Embryonic facial prominence (tissue), 1 donor: ENCODE data around the gene ETFA.

Experiments used
- DNase-seq: peaks from one replicate; pipeline ENCODE4 v3.0.0-alpha.2; 2016; ENCODE audit errors: extremely low spot score

ETFA gene

DNA sequence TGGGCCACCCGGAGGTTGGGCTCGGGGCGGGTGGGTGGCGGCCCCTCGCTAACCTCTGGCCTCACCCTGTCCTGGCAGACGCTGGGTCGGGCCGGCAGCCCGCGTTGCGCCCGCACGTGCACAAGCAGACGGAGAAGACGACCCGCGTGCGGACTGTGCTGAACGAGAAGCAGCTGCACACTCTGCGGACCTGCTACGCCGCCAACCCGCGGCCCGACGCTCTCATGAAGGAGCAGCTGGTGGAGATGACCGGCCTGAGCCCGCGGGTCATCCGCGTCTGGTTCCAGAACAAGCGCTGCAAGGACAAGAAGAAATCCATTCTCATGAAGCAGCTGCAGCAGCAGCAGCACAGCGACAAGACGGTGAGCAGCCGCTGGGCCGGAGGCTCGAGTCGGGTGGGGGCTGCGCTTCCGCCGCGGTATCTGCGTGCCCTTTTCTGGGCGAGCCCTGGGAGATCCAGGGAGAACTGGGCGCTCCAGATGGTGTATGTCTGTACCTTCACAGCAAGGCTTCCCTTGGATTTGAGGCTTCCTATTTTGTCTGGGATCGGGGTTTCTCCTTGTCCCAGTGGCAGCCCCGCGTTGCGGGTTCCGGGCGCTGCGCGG, 29.0 kb upstream of the ETFA start:
- no peak for DNase-seq

- no peak for DNase-seq
Measured at GRCh38 chr15:76339305-76340197, 28.3 kb upstream of the ETFA start.

DNA sequence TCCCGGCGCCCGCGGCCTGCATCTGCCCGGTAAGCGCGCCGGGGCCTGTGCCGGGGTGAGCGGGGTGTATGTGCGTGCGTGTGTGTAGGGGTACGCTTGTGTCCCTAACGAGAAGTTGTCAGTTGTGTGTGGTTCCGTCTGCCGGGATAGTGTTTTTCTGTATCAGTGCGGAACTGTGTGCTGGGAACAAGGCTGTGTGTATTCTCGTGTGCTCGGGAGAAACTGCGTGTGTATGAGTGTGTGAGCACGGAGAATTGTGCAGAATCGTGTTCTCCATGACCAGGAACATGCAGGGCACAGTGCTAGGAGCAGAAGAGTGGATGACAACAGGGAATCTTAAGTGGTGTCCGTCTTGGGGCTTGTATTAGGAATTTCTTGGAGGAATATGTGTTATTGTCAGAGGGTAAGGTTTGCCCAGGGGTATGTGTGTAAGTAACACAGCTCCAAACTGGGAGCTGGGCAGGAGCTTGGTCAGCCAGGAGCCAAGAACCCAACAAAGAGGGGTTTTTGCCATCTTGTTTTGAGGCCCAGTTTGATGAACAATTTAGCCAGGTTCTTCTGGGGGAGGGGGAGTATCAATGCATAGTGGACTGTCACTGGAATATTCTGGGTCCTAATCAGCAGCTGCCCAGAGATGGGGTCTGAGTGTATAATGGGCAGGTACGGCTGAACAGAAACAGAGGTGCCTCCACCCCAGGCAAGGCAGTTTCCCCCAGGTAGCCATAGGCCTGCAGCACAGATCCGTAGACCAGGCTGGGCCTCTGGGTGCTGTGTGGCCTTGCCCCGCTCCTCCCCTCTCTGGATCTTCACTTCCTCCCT, 27.4 kb upstream of the ETFA start:
- DNase-seq, result no peak

GRCh38 chr15:76337696-76338485, 26.6 kb upstream of the ETFA start:
- no peak for DNase-seq

- no peak for DNase-seq
Measured at GRCh38 chr15:76337059-76337695, 25.9 kb upstream of the ETFA start.

DNA sequence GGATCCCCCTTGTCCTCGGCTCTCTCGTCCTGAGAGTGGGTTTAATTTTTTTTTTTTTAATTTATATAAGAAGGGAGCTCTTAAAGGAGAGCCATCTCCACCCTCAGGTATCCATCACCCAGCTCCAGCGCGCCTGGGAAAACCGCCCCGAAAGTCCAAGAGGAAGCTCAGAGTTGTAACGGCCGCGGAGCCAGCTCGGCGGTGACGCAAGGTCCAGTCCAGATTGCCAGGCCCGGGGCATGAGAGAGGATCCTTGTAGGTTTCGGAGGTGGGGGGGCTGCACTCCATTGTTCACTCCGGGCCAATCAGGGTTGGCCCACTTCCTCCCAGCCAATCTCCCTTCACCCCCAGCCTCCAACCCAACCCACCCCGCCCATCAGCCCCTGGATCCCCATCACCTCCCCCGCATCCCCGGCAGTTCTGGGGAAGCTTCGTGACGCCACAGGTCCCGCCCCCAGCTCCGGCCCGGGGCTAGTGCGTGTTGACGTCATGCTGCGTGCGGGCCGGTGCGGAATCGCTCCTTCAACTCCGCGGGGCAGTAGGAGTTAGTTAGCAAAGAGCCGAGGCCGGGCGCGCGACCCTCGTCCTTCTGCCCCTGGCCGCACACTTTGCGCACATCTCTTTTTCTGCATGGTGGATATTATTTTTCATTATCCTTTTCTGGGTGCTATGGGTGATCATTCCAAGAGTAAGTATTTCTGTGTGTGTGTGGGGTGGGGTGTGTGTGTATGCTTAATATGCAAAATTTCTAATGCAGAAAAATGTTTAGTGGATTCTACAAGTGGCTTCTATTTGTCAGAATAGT, 25.2 kb upstream of the ETFA start, which contains the start of gene ISL2:
ISL2 (plus strand) TSS at position 520 of the 805 bp plus-strand sequence; CDS start at position 631, 111 bp downstream.
- DNase-seq, result no peak

- no peak for DNase-seq
Measured at GRCh38 chr15:76335307-76336253, 24.3 kb upstream of the ETFA start.

DNA sequence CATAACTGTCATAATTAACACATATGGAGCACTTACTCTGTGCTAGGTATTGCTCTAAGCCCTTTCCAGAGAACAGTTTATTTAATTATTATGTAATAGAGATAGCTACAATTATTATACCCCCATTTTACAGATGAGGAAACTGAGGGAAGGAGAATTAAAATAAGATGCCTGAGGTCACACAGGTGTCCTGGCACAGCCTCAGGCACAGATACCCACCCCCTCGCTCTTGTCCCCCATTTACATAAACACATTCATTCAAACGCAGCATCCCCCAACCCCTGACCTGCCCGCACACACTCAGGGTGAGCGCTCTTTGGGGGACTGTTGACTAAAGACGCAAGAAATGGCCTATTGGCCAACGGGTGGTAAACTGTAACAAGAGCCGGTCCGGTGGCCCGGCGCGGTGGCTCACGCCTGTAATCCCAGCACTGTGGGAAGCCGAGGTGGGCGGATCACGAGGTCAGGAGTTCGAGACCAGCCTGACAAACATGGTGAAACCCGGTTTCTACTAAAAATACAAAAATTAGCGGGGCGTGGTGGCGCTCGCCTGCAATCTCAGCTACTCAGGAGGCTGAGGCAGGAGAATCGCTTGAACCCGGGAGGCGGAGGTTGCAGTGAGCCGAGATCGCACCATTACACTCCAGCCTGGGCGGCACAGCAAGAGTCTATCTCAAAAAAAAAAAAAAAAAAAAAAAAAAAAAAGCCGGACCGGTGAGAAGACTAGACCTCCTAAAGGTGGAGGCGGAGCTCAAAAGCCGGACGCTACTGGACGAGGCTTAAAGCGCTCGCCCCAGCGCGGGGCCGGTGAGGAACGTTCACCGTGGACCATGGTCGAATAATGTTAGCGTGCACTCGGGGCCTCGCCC, 23.4 kb upstream of the ETFA start:
- DNase-seq, result no peak

DNA sequence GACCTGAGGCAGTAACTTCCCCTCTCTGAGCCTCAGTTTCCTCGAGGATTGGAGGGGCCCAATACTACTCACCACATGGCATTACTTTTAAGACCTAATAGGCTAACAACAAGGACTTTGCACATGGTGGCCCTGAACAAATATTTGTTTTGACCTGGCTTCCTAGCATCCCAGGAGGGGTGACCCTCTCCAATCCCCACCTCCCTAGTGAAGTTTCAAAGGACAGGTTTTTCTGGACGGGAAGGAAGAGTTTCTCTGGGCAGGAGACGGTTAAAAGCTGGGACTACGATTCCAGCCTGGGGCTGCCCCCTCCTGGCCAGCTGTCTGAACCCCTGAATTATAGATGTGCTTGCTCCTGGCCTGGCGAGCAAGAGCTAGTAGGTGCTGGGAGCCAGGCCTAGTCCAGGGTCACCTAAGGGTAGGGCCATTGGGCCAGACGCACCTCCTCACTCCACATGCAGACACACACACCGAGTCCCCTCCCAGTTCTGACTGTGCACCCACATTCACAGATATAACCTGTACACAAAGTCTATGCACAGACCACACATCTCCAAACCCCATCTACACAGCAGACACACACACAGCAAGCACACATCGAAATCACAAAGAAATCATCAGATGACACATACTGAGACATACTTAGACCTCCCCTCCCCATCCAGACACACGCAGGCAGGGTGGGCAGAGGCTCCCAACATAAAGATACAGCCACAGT, 22.6 kb upstream of the ETFA start:
- DNase-seq, result no peak

DNA sequence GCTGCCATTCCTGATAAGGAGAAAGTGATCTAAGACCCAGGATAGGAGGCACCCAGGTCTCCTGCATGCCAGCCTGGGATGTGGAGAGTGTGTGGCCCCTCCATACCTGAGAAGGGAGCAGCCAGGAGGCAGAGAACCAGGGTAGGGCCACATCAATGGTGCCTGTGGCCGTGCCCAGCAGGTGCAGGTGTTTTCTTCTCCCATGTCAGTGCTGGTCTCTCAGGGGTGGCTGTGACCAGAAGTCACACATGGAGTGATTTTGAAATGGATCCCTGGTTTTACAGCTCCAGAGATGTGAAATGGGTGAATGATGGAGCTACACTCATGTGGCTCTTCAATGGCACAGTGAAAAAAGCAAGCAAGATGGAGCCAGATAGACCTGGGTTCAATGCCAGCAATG, 22.0 kb upstream of the ETFA start:
- no peak for DNase-seq

DNA sequence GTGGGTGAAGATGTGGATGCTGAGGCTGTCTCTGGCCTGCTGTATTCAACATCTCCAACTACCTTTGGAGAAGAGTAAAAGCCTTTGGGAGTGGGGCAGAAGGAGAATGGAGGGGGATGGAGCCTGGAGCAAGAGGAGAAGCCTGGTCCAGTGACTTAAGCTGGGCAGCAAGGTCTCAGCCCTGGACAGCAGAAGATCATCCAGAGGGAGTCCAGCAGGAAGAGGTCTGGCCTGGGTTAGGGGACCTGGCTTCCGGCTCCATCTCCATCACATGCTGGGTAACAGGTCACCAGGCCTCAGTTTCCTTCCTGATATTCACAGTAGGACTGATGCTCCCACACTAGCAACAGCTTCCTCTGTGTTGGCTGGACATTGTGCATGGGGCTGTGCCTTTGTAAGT, 21.5 kb upstream of the ETFA start:
- no peak for DNase-seq

- no peak for DNase-seq
Measured at GRCh38 chr15:76330080-76330680, 18.9 kb upstream of the ETFA start.

DNA sequence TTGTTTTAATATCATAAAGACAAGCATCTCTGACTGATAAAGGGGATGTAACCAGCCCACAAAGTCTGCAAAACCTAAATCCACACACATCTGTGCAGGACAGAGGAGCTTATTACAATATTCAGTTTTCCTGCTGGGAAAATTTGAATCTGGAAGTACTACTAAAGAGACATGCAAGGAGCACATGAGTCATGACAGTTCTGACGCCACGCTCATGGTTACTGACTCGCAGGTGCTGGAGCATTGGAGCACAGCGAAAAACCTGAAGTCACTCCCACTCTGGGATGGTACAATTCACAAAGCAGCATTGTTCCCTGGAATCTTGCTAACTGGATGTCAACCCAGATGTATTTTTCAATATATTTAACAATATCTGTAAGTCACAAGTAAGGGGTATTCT, 17.7 kb upstream of the ETFA start:
- no peak for DNase-seq

DNA sequence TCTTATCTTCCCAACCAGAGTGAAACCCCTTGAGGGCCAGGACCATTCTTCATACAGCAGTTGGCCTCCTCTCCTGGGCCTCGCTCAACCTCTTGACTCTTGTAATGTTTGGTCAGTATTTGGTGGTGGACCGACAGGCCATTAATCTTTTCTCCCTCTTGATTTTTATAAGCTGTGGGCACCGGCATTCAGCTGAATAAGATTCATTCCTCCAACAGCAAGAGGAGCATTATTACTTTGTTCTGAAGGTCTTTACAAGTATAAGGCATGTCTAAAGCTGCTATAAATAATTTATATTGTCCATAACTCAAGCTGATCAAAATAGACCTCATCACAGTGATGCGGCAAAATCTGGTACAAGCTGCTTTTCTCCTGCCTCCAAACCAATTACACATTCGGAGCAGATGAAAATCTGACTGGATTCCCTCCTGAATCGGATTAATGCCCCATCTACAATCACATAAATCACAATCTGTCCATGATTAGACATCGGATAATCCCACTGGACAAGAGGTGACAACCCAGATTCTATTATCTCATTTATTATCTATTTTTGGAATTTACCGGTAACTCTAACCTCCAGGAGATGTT, 16.9 kb upstream of the ETFA start:
- no peak for DNase-seq

- DNase-seq, result no peak
Measured at GRCh38 chr15:76327191-76328105, 16.2 kb upstream of the ETFA start.

- no peak for DNase-seq
Measured at GRCh38 chr15:76325704-76326103, 14.4 kb upstream of the ETFA start.
